GM13976 (cell line): ENCODE data around the gene ACOT12.
"Not testable (repeated sequence)": the region's sequence is repeated elsewhere in the genome, so short reads cannot be mapped to it uniquely, and the experiment has no call there.

Experiments
- DNase-seq: peaks from one replicate; pipeline ENCODE4 v3.0.0; 2012; ENCODE audit warnings: low spot score
- CTCF ChIP-seq: IDR thresholded peaks from 2 replicates; pipeline ENCODE4 v1.5.1; 2012; ENCODE audit warnings: borderline replicate concordance, mild to moderate bottlenecking; ENCODE audit not compliant: insufficient read depth; ENCODE audit errors: extremely low read depth, missing control alignments, control extremely low read depth
- in situ Hi-C: fragments of 300-500 bp; cut with MboI; formaldehyde crosslinking; loops from one replicate; pipeline ENCODE4 v1.12.0; 2022; ENCODE audit warnings: low sequenced_read_pairs, mixed read lengths, inconsistent platforms; ENCODE audit not compliant: unreplicated experiment

The ACOT12 gene

GRCh38 chr5:81354093-81354492 is 39.8 kb downstream of the ACOT12 start:
- TF ChIP-seq CTCF: no peak
- in situ Hi-C loops: no loop called here
- DNase-seq: no peak

GRCh38 chr5:81353189-81353588 is 40.7 kb downstream of the ACOT12 start:
- DNase-seq: no peak
- in situ Hi-C loops: no loop called here
- TF ChIP-seq CTCF: no peak

- no peak for DNase-seq
- TF ChIP-seq CTCF: no peak
- in situ Hi-C loops: no loop called here
Measured at GRCh38 chr5:81350507-81350906, 43.4 kb downstream of the ACOT12 start.

GRCh38 chr5:81349161-81349560 is 44.8 kb downstream of the ACOT12 start:
- TF ChIP-seq CTCF: no peak
- in situ Hi-C loops: no loop called here
- no peak for DNase-seq

- no peak for DNase-seq
- in situ Hi-C loops: no loop called here
- no peak for TF ChIP-seq CTCF
Measured at GRCh38 chr5:81345411-81346003, 48.4 kb downstream of the ACOT12 start.

GRCh38 chr5:81344736-81345135 is 49.2 kb downstream of the ACOT12 start:
- no peak for DNase-seq
- no peak for TF ChIP-seq CTCF
- in situ Hi-C loops: no loop called here

- DNase-seq, in situ Hi-C loops: not testable (repeated sequence)
Measured at GRCh38 chr5:81338213-81338612, 55.7 kb downstream of the ACOT12 start.

GRCh38 chr5:81337803-81338202 is 56.1 kb downstream of the ACOT12 start:
- in situ Hi-C loops: no loop called here
- no peak for TF ChIP-seq CTCF
- no peak for DNase-seq
